GM23248 (cell line): Measurements from ENCODE around the gene STAC. TPM values are rescaled to one million over a fixed set of nuclear protein-coding genes. Genes with fewer than 3 reads are reported as not detected.

Experiments
- DNase-seq: peaks from one replicate; pipeline ENCODE4 v3.0.0-alpha.2; 2015
- H2AFZ ChIP-seq: fragments of 200-600 bp; sonication (generic); 2 replicates; pipeline ENCODE4 v1.6.1; 2016; ENCODE audit warnings: antibody characterized with exemption
- H3F3A ChIP-seq: fragments of 200-600 bp; sonication (generic); 2 replicates; pipeline ENCODE4 v1.6.1; 2016; ENCODE audit warnings: mild to moderate bottlenecking, antibody characterized with exemption, mixed run types; ENCODE audit not compliant: insufficient read depth
- H3K27ac ChIP-seq: fragments of 200-600 bp; sonication (generic); 2 replicates; pipeline ENCODE4 v1.5.1; 2016; ENCODE audit warnings: mild to moderate bottlenecking
- H3K27me3 ChIP-seq: fragments of 200-600 bp; sonication (generic); replicated peaks from 2 replicates; pipeline ENCODE4 v1.6.1; 2016; ENCODE audit warnings: mild to moderate bottlenecking; ENCODE audit not compliant: insufficient read depth
- H3K36me3 ChIP-seq: fragments of 200-600 bp; sonication (generic); 2 replicates; pipeline ENCODE4 v1.6.1; 2016; ENCODE audit warnings: low read depth, mild to moderate bottlenecking
- H3K4me1 ChIP-seq: fragments of 200-600 bp; sonication (generic); 2 replicates; pipeline ENCODE4 v1.6.1; 2016; ENCODE audit warnings: mild to moderate bottlenecking; ENCODE audit not compliant: insufficient read depth
- H3K4me2 ChIP-seq: fragments of 200-600 bp; sonication (generic); one replicate; pipeline ENCODE4 v1.6.1; 2016; ENCODE audit warnings: mild to moderate bottlenecking; ENCODE audit not compliant: unreplicated experiment
- H3K4me3 ChIP-seq: fragments of 200-600 bp; sonication (generic); 2 replicates; pipeline ENCODE4 v1.5.1; 2016; ENCODE audit warnings: mild to moderate bottlenecking
- H3K79me2 ChIP-seq: fragments of 200-600 bp; sonication (generic); 2 replicates; pipeline ENCODE4 v1.6.1; 2016; ENCODE audit warnings: mild to moderate bottlenecking; ENCODE audit not compliant: insufficient read depth
- H3K9ac ChIP-seq: fragments of 200-600 bp; sonication (generic); 2 replicates; pipeline ENCODE4 v1.6.1; 2016; ENCODE audit warnings: mild to moderate bottlenecking
- H3K9me2 ChIP-seq: fragments of 200-600 bp; sonication (generic); 2 replicates; pipeline ENCODE4 v1.6.1; 2016; ENCODE audit warnings: mixed run types, mild to moderate bottlenecking, moderate library complexity; ENCODE audit not compliant: insufficient read depth
- H3K9me3 ChIP-seq: fragments of 200-600 bp; sonication (generic); one replicate; pipeline ENCODE4 v1.6.1; 2017; ENCODE audit warnings: low read depth
- H4K20me1 ChIP-seq: fragments of 200-600 bp; sonication (generic); 2 replicates; pipeline ENCODE4 v1.6.0; 2016; ENCODE audit not compliant: insufficient read depth
- EZH2 ChIP-seq: fragments of 200-600 bp; sonication (generic); IDR thresholded peaks from 2 replicates; pipeline ENCODE4 v1.6.1; 2018; ENCODE audit warnings: antibody characterized with exemption, mild to moderate bottlenecking; ENCODE audit not compliant: insufficient read depth, poor library complexity, severe bottlenecking
- EZH2phosphoT487 ChIP-seq: fragments of 200-600 bp; sonication (generic); IDR thresholded peaks from 2 replicates; pipeline ENCODE4 v1.6.1; 2018; ENCODE audit warnings: antibody characterized with exemption, moderate library complexity, mild to moderate bottlenecking, low read depth; ENCODE audit not compliant: insufficient read depth
- WGBS, 2 experiments: methylation state at CpG; one replicate each; pipeline ENCODE4 v1.1.6; 2015 to 2017; ENCODE audit warnings: low lambda C conversion rate in 2 of 2, low coverage in 1 of 2; ENCODE audit errors: missing lambda C conversion rate in 2 of 2; 5-methylcytosine and 5-hydroxymethylcytosine counted together
- in situ Hi-C: fragments of 300-500 bp; cut with MboI; formaldehyde crosslinking; loops from 2 replicates; pipeline ENCODE4 v1.15.0; 2020
- polyA plus RNA-seq: library from polyadenylated mRNA; unstranded; fragments of >200 nt; fragmentation: Nextera tagmentation; extraction: Ambion mirVana; gene quantifications from 2 replicates; pipeline ENCODE4 v1.2.1, GENCODE V29; 2016
- total RNA-seq: library from RNA; depleted of rRNA; stranded (reverse); fragments of >200 nt; shearing (Covaris generic); gene quantifications from 2 replicates; pipeline ENCODE4 v1.2.3, GENCODE V29; 2014

Gene STAC
- total and polyA plus RNA-seq, 2 experiments from 2014 or later, result 10.5 to 16.3 TPM

DNA sequence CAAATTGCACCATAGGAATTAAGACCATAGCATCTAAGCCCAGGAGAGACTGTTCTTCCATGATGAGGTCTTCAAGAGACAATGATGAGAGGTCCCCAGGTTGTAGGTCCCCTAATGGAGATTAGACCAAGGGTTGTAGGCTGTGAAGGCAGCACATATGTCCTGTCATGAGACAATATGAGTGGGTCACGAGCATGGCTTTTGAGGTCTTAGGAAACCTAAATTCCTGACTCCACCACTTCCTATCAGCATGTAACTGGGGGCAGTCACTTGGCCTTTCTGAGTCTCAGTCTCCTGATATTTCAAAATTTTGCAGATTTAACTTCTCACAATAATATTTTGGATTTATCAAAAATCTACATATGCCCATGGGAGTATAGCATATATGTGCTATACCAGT is 31.3 kb downstream of the STAC start:
- in situ Hi-C loops, result no loop called here
- TF ChIP-seq EZH2 (no peak), EZH2phosphoT487 (no peak)
- Histone ChIP-seq H3K4me3 (no peak overlapping the region), H3K9ac (no peak overlapping the region), H3K4me1 (no peaks in the 10 kb centered on the region), H3K9me2 (peaks cover 5% of the 10 kb centered on the region; the same call in 1 of the 2 replicates), H3K27me3 (no peaks in the 10 kb centered on the region), H2AFZ (no peak overlapping the region), H3K79me2 (no peaks in the 10 kb centered on the region), H3K36me3 (no peaks in the 10 kb centered on the region), H3K4me2 (no peak overlapping the region), H4K20me1 (no peaks in the 10 kb centered on the region), H3K27ac (no peak overlapping the region), H3K9me3 (no peaks in the 10 kb centered on the region), H3F3A (no peaks in the 10 kb centered on the region)
- no peak for DNase-seq
- WGBS, 2 experiments, result 81 to 90% methylated on average over 1 of the region's 1 CpG

DNA sequence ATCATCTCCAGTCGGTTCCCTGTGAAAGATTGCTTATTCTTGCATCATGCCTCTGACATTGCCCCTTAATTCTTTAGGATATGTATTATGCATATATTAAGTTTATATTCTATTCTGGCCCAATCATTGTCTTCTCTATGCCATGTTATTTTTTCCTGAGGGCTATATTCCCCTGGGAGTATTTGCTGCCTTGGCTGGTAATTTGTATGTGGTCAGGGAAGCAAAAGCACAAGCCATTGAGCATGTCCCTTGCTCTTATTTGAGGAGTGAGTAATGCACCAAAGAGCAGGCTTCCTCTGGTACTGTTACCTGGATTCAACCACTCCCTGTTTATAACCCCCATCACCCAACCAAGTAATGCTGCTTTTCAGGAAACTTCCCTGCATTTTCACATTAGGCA is 36.3 kb downstream of the STAC start:
- no peak overlapping the region for H3K4me3 ChIP-seq
- H2AFZ ChIP-seq, result no peak overlapping the region
- H3K9ac ChIP-seq, result no peak overlapping the region
- H4K20me1 ChIP-seq, result no peaks in the 10 kb centered on the region
- no peaks in the 10 kb centered on the region for H3K9me3 ChIP-seq
- H3K4me1 ChIP-seq, result peaks cover 11% of the 10 kb centered on the region; the same call in 1 of the 2 replicates
- H3K9me2 ChIP-seq, result no peaks in the 10 kb centered on the region
- no peak overlapping the region for H3K4me2 ChIP-seq
- in situ Hi-C loops, result no loop called here
- H3K27me3 ChIP-seq, result no peaks in the 10 kb centered on the region
- 0% methylated on average over 1 of the region's 1 CpG for WGBS, 2 experiments
- no peaks in the 10 kb centered on the region for H3K36me3 ChIP-seq
- no peaks in the 10 kb centered on the region for H3F3A ChIP-seq
- DNase-seq, result no peak
- no peaks in the 10 kb centered on the region for H3K79me2 ChIP-seq
- no peak for TF ChIP-seq EZH2phosphoT487
- TF ChIP-seq EZH2, result no peak
- H3K27ac ChIP-seq, result no peak overlapping the region

DNA sequence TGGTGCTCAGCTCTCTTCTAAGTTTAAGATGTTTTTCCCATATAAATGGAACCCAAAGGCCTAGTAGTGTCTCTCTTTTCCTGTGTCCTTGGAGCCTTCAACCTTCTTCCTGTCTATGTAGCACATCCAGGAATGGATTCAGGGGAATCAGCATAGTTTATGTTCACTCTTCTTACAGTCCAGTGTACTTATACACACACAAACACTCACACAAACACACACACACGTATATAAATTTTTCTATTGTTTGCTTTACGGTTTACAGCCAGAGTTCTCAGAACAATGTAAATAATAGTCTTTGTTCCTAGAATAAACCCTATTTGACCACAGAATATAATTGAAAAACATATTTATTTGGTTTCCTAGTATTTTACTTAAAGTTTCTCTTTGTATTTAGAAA is 36.9 kb downstream of the STAC start:
- DNase-seq, result no peak
- Histone ChIP-seq H3K79me2 (no peaks in the 10 kb centered on the region), H3K36me3 (no peaks in the 10 kb centered on the region), H3K9me2 (no peaks in the 10 kb centered on the region), H3K9ac (no peak overlapping the region), H3K4me3 (no peak overlapping the region), H3K27me3 (no peaks in the 10 kb centered on the region), H4K20me1 (no peaks in the 10 kb centered on the region), H3K27ac (no peak overlapping the region), H2AFZ (no peak overlapping the region), H3K4me1 (peaks cover 11% of the 10 kb centered on the region; the same call in 1 of the 2 replicates), H3F3A (no peaks in the 10 kb centered on the region), H3K4me2 (no peak overlapping the region), H3K9me3 (no peaks in the 10 kb centered on the region)
- 96 to 99% methylated on average over 2 of the region's 2 CpGs for WGBS, 2 experiments
- TF ChIP-seq EZH2 (no peak), EZH2phosphoT487 (no peak)
- in situ Hi-C loops, result no loop called here

DNA sequence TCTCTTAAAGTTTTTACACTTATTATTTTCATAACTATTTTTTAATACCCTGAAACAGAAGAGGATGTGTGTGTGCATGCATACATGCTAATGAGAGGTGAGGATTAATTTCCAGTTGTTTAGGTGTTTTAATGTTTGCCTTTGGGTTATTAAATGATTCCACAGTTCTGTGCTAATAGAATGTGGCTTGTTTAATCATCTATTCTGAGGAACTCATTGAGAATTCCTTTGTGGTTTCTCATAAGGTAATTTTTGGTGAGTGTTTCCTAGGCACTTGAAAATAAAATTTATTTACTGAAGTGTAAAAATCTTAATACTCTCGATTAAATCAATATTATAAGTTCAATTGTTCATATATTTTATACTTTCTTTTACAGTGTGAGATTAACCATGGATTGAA is 38.0 kb downstream of the STAC start:
- Histone ChIP-seq H3K9me3 (no peaks in the 10 kb centered on the region), H3K36me3 (no peaks in the 10 kb centered on the region), H3K9me2 (no peaks in the 10 kb centered on the region; the same call in 1 of the 2 replicates), H3K27ac (no peak overlapping the region), H3K4me2 (peak overlapping the region; percentile 25), H4K20me1 (no peaks in the 10 kb centered on the region), H3K4me1 (peaks cover 11% of the 10 kb centered on the region; the same call in 1 of the 2 replicates), H3K9ac (no peak overlapping the region), H2AFZ (no peak overlapping the region), H3K79me2 (no peaks in the 10 kb centered on the region), H3K27me3 (no peaks in the 10 kb centered on the region), H3F3A (no peaks in the 10 kb centered on the region), H3K4me3 (no peak overlapping the region)
- WGBS, 2 experiments, result 95 to 100% methylated on average over 1 of the region's 1 CpG
- DNase-seq, result peak; percentile 48
- TF ChIP-seq EZH2 (no peak), EZH2phosphoT487 (no peak)
- in situ Hi-C loops, result no loop called here

DNA sequence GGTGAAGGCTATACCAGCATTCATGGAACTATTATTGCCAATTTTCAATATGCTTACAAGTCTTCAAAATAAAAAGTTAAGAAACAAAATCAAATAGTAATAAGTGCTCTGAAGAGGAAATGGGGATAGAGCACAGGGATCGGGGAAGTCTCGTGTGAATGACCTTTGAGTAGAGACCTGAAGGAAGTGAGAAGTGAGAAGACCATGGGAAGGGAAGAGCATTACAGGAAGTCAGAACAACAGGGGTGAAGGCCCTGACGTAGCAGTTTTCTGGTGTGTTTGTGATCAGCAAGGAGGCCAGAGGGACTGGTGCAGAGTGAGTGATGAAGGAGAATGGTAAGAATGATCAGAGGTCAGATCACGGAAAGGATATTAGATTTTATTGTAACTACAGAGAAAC is 48.1 kb downstream of the STAC start:
- no peaks in the 10 kb centered on the region for H3F3A ChIP-seq
- H3K9me3 ChIP-seq, result no peaks in the 10 kb centered on the region
- no peaks in the 10 kb centered on the region for H3K36me3 ChIP-seq
- H2AFZ ChIP-seq, result no peak overlapping the region
- DNase-seq, result no peak
- no peaks in the 10 kb centered on the region for H3K27me3 ChIP-seq
- no peaks in the 10 kb centered on the region for H3K79me2 ChIP-seq
- no peaks in the 10 kb centered on the region for H3K4me1 ChIP-seq
- no peak overlapping the region for H3K4me2 ChIP-seq
- no peaks in the 10 kb centered on the region for H3K9me2 ChIP-seq
- H3K4me3 ChIP-seq, result no peak overlapping the region
- in situ Hi-C loops, result no loop called here
- WGBS, 2 experiments, result 94 to 98% methylated on average over 4 of the region's 4 CpGs
- H4K20me1 ChIP-seq, result no peaks in the 10 kb centered on the region
- H3K27ac ChIP-seq, result no peak overlapping the region
- H3K9ac ChIP-seq, result no peak overlapping the region
- TF ChIP-seq EZH2phosphoT487 (no peak), EZH2 (no peak)
